ENCODE results near the gene COL25A1. TPM values are rescaled to one million over a fixed set of nuclear protein-coding genes. Genes with fewer than 3 reads are reported as not detected.

The COL25A1 gene
- total RNA-seq, 2 donors from 2014 or later: 0.26 to 0.99 TPM

- H3K4me1 ChIP-seq: no peaks in the 10 kb centered on the region
- H3K4me3 ChIP-seq: no peak overlapping the region
- H3K36me3 ChIP-seq (replicated peaks in 1 of 2; ENCODE audit: insufficient read depth in 1 of 2, low read depth in 2 of 2): no peaks in the 10 kb centered on the region
- intact Hi-C loops (cut with DNase I): no loop called here
- no peaks in the 10 kb centered on the region for H3K9me3 ChIP-seq
- 88 to 100% methylated on average over 1 of the region's 1 CpG for WGBS, 2 donors
- DNase-seq (no peak), ATAC-seq (no peak)
- TF ChIP-seq POLR2A (IDR thresholded peaks at IDR 0.05): no peak
- no peak for TF ChIP-seq CTCF (IDR thresholded peaks at IDR 0.05)
- no peak overlapping the region for H3K27ac ChIP-seq
- no peaks in the 10 kb centered on the region for H3K27me3 ChIP-seq
Observed at GRCh38 chr4:109195646-109196045, 106.8 kb downstream of the COL25A1 start.

GRCh38 chr4:109191216-109191615 is 111.2 kb downstream of the COL25A1 start:
- no peak overlapping the region for H3K4me3 ChIP-seq
- no peaks in the 10 kb centered on the region for H3K4me1 ChIP-seq
- intact Hi-C loops (cut with DNase I): no loop called here
- no peaks in the 10 kb centered on the region for H3K36me3 ChIP-seq (replicated peaks in 1 of 2; ENCODE audit: insufficient read depth in 1 of 2, low read depth in 2 of 2)
- no peak for ATAC-seq
- no peak for TF ChIP-seq CTCF (IDR thresholded peaks at IDR 0.05)
- TF ChIP-seq POLR2A (IDR thresholded peaks at IDR 0.05): no peak
- H3K27ac ChIP-seq: no peak overlapping the region
- DNase-seq: no peak
- no peaks in the 10 kb centered on the region for H3K27me3 ChIP-seq
- no peaks in the 10 kb centered on the region for H3K9me3 ChIP-seq
- 82 to 86% methylated on average over 5 of the region's 5 CpGs for WGBS, 2 donors

- no peak for ATAC-seq
- H3K4me3 ChIP-seq: no peak overlapping the region
Observed at GRCh38 chr4:109186458-109186945, 116.0 kb downstream of the COL25A1 start.

DNA sequence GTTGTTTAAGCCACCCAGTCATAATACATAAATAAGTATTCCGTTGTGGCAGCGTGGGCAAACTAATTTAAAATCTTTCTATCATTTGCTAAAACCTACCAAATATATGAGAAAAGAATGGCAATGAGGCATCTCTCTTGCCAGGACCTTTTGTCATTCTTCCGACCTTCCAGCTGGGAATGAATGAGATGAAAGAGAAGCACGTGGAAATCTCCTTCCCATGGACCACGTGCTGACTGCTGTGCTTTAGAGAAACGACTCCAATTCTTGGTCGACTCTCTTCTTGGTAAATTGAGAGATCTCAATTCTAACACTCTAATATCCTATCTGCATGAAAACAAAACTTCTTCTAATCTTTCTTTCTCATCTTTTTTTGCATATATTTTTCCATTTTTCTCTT is 116.5 kb downstream of the COL25A1 start:
- intact Hi-C loops (cut with DNase I): no loop called here
- Histone ChIP-seq H3K36me3 (replicated peaks in 1 of 2; ENCODE audit: insufficient read depth in 1 of 2, low read depth in 2 of 2) (no peaks in the 10 kb centered on the region), H3K27me3 (no peaks in the 10 kb centered on the region), H3K9me3 (no peaks in the 10 kb centered on the region), H3K27ac (no peak overlapping the region), H3K4me3 (no peak overlapping the region), H3K4me1 (no peaks in the 10 kb centered on the region)
- WGBS, 2 donors: 67 to 69% methylated on average over 7 of the region's 7 CpGs
- ATAC-seq (no peak), DNase-seq (no peak)
- TF ChIP-seq CTCF (IDR thresholded peaks at IDR 0.05) (no peak), POLR2A (IDR thresholded peaks at IDR 0.05) (no peak)

More at GRCh38 chr4:109186458-109186945, 116.0 kb downstream of the COL25A1 start:
- intact Hi-C loops (cut with DNase I): no loop called here
- 43 to 49% methylated on average over 4 of the region's 4 CpGs for WGBS, 2 donors
- no peak for TF ChIP-seq CTCF (IDR thresholded peaks at IDR 0.05)
- no peak for TF ChIP-seq POLR2A (IDR thresholded peaks at IDR 0.05)
- no peaks in the 10 kb centered on the region for H3K27me3 ChIP-seq
- no peaks in the 10 kb centered on the region for H3K9me3 ChIP-seq
- H3K27ac ChIP-seq: no peak overlapping the region
- no peaks in the 10 kb centered on the region for H3K4me1 ChIP-seq
- no peaks in the 10 kb centered on the region for H3K36me3 ChIP-seq (replicated peaks in 1 of 2; ENCODE audit: insufficient read depth in 1 of 2, low read depth in 2 of 2)
- DNase-seq: no peak

GRCh38 chr4:109185548-109185947 is 116.9 kb downstream of the COL25A1 start:
- DNase-seq: no peak
- no peak for ATAC-seq
- TF ChIP-seq CTCF (IDR thresholded peaks at IDR 0.05) (no peak), POLR2A (IDR thresholded peaks at IDR 0.05) (no peak)
- WGBS, 2 donors: 57 to 71% methylated on average over 2 of the region's 2 CpGs
- H3K4me3 ChIP-seq: no peak overlapping the region
- no peak overlapping the region for H3K27ac ChIP-seq
- H3K27me3 ChIP-seq: no peaks in the 10 kb centered on the region
- H3K9me3 ChIP-seq: no peaks in the 10 kb centered on the region
- intact Hi-C loops (cut with DNase I): no loop called here
- no peaks in the 10 kb centered on the region for H3K4me1 ChIP-seq
- no peaks in the 10 kb centered on the region for H3K36me3 ChIP-seq (replicated peaks in 1 of 2; ENCODE audit: insufficient read depth in 1 of 2, low read depth in 2 of 2)
